Measurements from ENCODE around the gene DIPK1B.

GRCh38 chr9:136734837-136735496 is 22.6 kb downstream of the DIPK1B start:
- TF ChIP-seq EZH2 (IDR thresholded peaks at IDR 0.05; ENCODE audit: borderline replicate concordance, insufficient read depth, low read length, poor library complexity, severe bottlenecking) (no peak), CTCF (IDR thresholded peaks at IDR 0.05; ENCODE audit: poor library complexity, severe bottlenecking) (no peak), RAD21 (conservative IDR thresholded peaks at IDR 0.05) (no peak), REST (IDR thresholded peaks at IDR 0.05; ENCODE audit: borderline replicate concordance) (no peak), TAF1 (IDR thresholded peaks at IDR 0.05; ENCODE audit: low read depth) (no peak), POLR2AphosphoS5 (IDR thresholded peaks at IDR 0.05) (no peak), SMC3 (conservative IDR thresholded peaks at IDR 0.05; ENCODE audit: poor library complexity) (no peak)

Data from neural cell (in vitro differentiated cells).